HEK293 (cell line): ENCODE measurements around the gene GALK1.

ENCODE experiments used
- CTCF ChIP-seq: fragments of 450-650 bp; formaldehyde crosslinking; IDR thresholded peaks from 2 replicates; pipeline ENCODE4 v1.5.1; 2016; ENCODE audit warnings: missing biosample characterization, missing genetic modification characterization
- GLI4 ChIP-seq: fragments of 450-650 bp; formaldehyde crosslinking; IDR thresholded peaks from 2 replicates; pipeline ENCODE4 v1.5.1; 2016; ENCODE audit warnings: missing biosample characterization, missing genetic modification characterization
- TCF7L2 ChIP-seq: IDR thresholded peaks from 2 replicates; pipeline ENCODE4 v1.6.1; 2011; ENCODE audit warnings: low read depth, mild to moderate bottlenecking, inconsistent platforms, low read length, moderate library complexity, borderline replicate concordance
- ZBTB26 ChIP-seq: fragments of 450-650 bp; formaldehyde crosslinking; optimal IDR thresholded peaks from 2 replicates; pipeline ENCODE3; 2016; ENCODE audit warnings: missing biosample characterization, mild to moderate bottlenecking, missing genetic modification characterization
- ZNF175 ChIP-seq: fragments of 450-650 bp; formaldehyde crosslinking; IDR thresholded peaks from 2 replicates; pipeline ENCODE4 v1.5.1; 2016; ENCODE audit warnings: missing biosample characterization, missing genetic modification characterization
- ZNF214 ChIP-seq: fragments of 450-650 bp; formaldehyde crosslinking; IDR thresholded peaks from 2 replicates; pipeline ENCODE4 v1.5.1; 2017; ENCODE audit warnings: missing biosample characterization, mild to moderate bottlenecking, missing genetic modification characterization, borderline replicate concordance
- ZNF501 ChIP-seq: fragments of 450-650 bp; formaldehyde crosslinking; IDR thresholded peaks from 2 replicates; pipeline ENCODE4 v1.5.1; 2016; ENCODE audit warnings: missing biosample characterization, missing genetic modification characterization
- ZXDB ChIP-seq: fragments of 450-650 bp; formaldehyde crosslinking; IDR thresholded peaks from 2 replicates; pipeline ENCODE4 v1.5.1; 2016; ENCODE audit warnings: missing biosample characterization, missing genetic modification characterization

GRCh38 chr17:75737133-75737962, 27.6 kb downstream of the GALK1 start:
- TF ChIP-seq TCF7L2 (no peak), GLI4 (no peak), CTCF (no peak), ZNF175 (tag by site-specific recombination) (no peak), ZNF214 (tag by site-specific recombination) (no peak), ZBTB26 (tag by site-specific recombination) (no peak), ZNF501 (tag by site-specific recombination) (no peak), ZXDB (tag by site-specific recombination) (no peak)
